Measurements from ENCODE around the gene PRKG1. TPM values are rescaled to one million over a fixed set of nuclear protein-coding genes. Genes with fewer than 3 reads are reported as not detected.

The PRKG1 gene
- total RNA-seq, 2 experiments from 2014 or later, result not detected

DNA sequence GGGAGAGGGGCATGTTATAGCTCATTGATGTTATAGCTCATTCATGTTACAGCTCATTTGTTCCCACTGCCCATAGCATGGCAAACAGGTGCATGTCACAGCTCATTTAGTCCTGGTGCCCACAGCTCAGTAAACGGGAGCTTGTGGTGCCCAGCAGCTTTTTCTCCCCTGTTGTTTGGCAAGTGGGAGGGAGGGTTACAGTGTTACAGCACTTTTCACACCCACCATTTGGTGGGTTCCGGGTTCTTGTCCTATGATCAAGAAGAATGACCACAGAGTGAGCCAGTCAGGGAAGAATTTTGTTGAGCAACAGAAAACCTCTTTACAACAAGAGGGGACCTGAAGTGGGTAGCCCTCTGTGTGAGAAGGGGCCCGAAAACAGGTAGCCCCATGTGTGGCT lies 787.9 kb downstream of the PRKG1 start:
- Mint-ChIP-seq H3K36me3 (ENCODE audit: low read depth) (no peaks in the 10 kb centered on the region), H3K9me3 (no peaks in the 10 kb centered on the region), H3K4me3 (no peak overlapping the region), H3K27ac (no peak overlapping the region), H3K4me1 (no peaks in the 10 kb centered on the region), H3K27me3 (no peaks in the 10 kb centered on the region)
- DNase-seq, result no peak
- ChIA-PET POLR2A (no interaction called here), CTCF (no interaction called here)

- no peaks in the 10 kb centered on the region for H3K36me3 Mint-ChIP-seq (ENCODE audit: low read depth)
- CTCF ChIA-PET, result no interaction called here
These were observed 793.7 kb downstream of the PRKG1 start for GRCh38 chr10:51867956-51868355.

GRCh38 chr10:51874131-51874530 lies 799.8 kb downstream of the PRKG1 start:
- H3K4me1 Mint-ChIP-seq, result peaks cover 11% of the 10 kb centered on the region
- H3K27ac Mint-ChIP-seq, result no peak overlapping the region
- H3K9me3 Mint-ChIP-seq, result no peaks in the 10 kb centered on the region
- H3K27me3 Mint-ChIP-seq, result peaks cover 1% of the 10 kb centered on the region
- no peaks in the 10 kb centered on the region for H3K36me3 Mint-ChIP-seq (ENCODE audit: low read depth)
- H3K4me3 Mint-ChIP-seq, result no peak overlapping the region
- ChIA-PET POLR2A (no interaction called here), CTCF (no interaction called here)
- no peak for DNase-seq

More at GRCh38 chr10:51867956-51868355, 793.7 kb downstream of the PRKG1 start:
- Mint-ChIP-seq H3K27ac (no peak overlapping the region), H3K27me3 (peaks cover 1% of the 10 kb centered on the region), H3K9me3 (no peaks in the 10 kb centered on the region), H3K4me1 (no peaks in the 10 kb centered on the region), H3K4me3 (no peak overlapping the region)
- POLR2A ChIA-PET, result no interaction called here
- no peak for DNase-seq

- ChIA-PET POLR2A (no interaction called here), CTCF (no interaction called here)
- H3K27me3 Mint-ChIP-seq, result peaks cover 1% of the 10 kb centered on the region
- no peak overlapping the region for H3K4me3 Mint-ChIP-seq
- peak overlapping the region; percentile 9 for H3K27ac Mint-ChIP-seq
- H3K36me3 Mint-ChIP-seq (ENCODE audit: low read depth), result no peaks in the 10 kb centered on the region
- H3K9me3 Mint-ChIP-seq, result no peaks in the 10 kb centered on the region
- DNase-seq, result no peak
- H3K4me1 Mint-ChIP-seq, result peaks cover 18% of the 10 kb centered on the region
These were observed 801.3 kb downstream of the PRKG1 start for GRCh38 chr10:51875610-51876009.

DNA sequence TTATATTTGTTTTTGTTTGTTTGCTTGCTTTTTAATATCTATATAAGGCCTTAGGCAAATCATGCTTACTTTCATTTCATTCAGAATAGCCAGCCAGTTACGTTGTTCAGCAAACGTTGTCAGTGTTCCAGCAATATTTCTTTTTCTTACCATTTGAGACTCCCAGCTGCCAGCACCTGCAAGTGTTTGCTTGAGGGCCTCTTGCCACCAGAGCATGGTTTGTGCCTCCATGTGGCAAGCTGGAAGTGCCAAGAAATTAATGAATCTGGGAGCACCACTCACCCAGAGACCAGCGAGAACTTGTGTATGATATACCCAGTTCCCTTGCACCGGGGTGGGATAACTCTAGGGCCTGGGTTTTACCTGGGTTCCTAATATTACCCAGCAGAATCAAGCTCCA lies 802.2 kb downstream of the PRKG1 start:
- H3K27ac Mint-ChIP-seq, result no peak overlapping the region
- CTCF ChIA-PET, result no interaction called here
- POLR2A ChIA-PET, result no interaction called here

GRCh38 chr10:51876979-51877378 lies 802.7 kb downstream of the PRKG1 start:
- H3K27me3 Mint-ChIP-seq, result no peaks in the 10 kb centered on the region
- ChIA-PET CTCF (no interaction called here), POLR2A (no interaction called here)
- peaks cover 18% of the 10 kb centered on the region for H3K4me1 Mint-ChIP-seq
- DNase-seq, result no peak
- H3K36me3 Mint-ChIP-seq (ENCODE audit: low read depth), result no peaks in the 10 kb centered on the region
- H3K9me3 Mint-ChIP-seq, result peaks cover 5% of the 10 kb centered on the region
- no peak overlapping the region for H3K27ac Mint-ChIP-seq
- no peak overlapping the region for H3K4me3 Mint-ChIP-seq

More for the DNA sequence above, 802.2 kb downstream of the PRKG1 start:
- no peaks in the 10 kb centered on the region for H3K36me3 Mint-ChIP-seq (ENCODE audit: low read depth)
- H3K4me1 Mint-ChIP-seq, result peaks cover 18% of the 10 kb centered on the region
- no peak overlapping the region for H3K4me3 Mint-ChIP-seq
- no peak for DNase-seq
- H3K27me3 Mint-ChIP-seq, result no peaks in the 10 kb centered on the region
- H3K9me3 Mint-ChIP-seq, result peaks cover 5% of the 10 kb centered on the region

GRCh38 chr10:51877636-51878035 lies 803.3 kb downstream of the PRKG1 start:
- DNase-seq, result no peak
- Mint-ChIP-seq H3K27me3 (peaks cover 3% of the 10 kb centered on the region), H3K4me1 (peaks cover 18% of the 10 kb centered on the region), H3K9me3 (peaks cover 7% of the 10 kb centered on the region), H3K27ac (no peak overlapping the region), H3K36me3 (ENCODE audit: low read depth) (no peaks in the 10 kb centered on the region), H3K4me3 (no peak overlapping the region)
- POLR2A ChIA-PET, result no interaction called here
- CTCF ChIA-PET, result no interaction called here

GRCh38 chr10:51878695-51879094 lies 804.4 kb downstream of the PRKG1 start:
- peaks cover 18% of the 10 kb centered on the region for H3K4me1 Mint-ChIP-seq
- H3K27me3 Mint-ChIP-seq, result peaks cover 3% of the 10 kb centered on the region
- no peak overlapping the region for H3K4me3 Mint-ChIP-seq
- no peaks in the 10 kb centered on the region for H3K36me3 Mint-ChIP-seq (ENCODE audit: low read depth)
- ChIA-PET POLR2A (no interaction called here), CTCF (no interaction called here)
- H3K9me3 Mint-ChIP-seq, result peaks cover 7% of the 10 kb centered on the region
- H3K27ac Mint-ChIP-seq, result peak overlapping the region; percentile 85
- no peak for DNase-seq

GRCh38 chr10:51879238-51879637 lies 805.0 kb downstream of the PRKG1 start:
- Mint-ChIP-seq H3K9me3 (peaks cover 7% of the 10 kb centered on the region), H3K27me3 (peaks cover 3% of the 10 kb centered on the region), H3K4me3 (peak overlapping the region; percentile 6), H3K4me1 (peaks cover 18% of the 10 kb centered on the region), H3K36me3 (ENCODE audit: low read depth) (no peaks in the 10 kb centered on the region), H3K27ac (peak overlapping the region; percentile 85)
- ChIA-PET CTCF (interaction anchor here (0.6 kb wide), 1 partner anchor 287 kb away, joined by 3 read pairs; no protein-coding TSS in a partner anchor), POLR2A (no interaction called here)
- DNase-seq, result peak; percentile 16

GRCh38 chr10:51881213-51881612 lies 806.9 kb downstream of the PRKG1 start:
- no peaks in the 10 kb centered on the region for H3K36me3 Mint-ChIP-seq (ENCODE audit: low read depth)
- CTCF ChIA-PET, result no interaction called here
- H3K9me3 Mint-ChIP-seq, result peaks cover 7% of the 10 kb centered on the region
- POLR2A ChIA-PET, result no interaction called here
- peaks cover 18% of the 10 kb centered on the region for H3K4me1 Mint-ChIP-seq
- peaks cover 4% of the 10 kb centered on the region for H3K27me3 Mint-ChIP-seq
- H3K27ac Mint-ChIP-seq, result no peak overlapping the region
- DNase-seq, result no peak
- H3K4me3 Mint-ChIP-seq, result no peak overlapping the region

- no peaks in the 10 kb centered on the region for H3K36me3 Mint-ChIP-seq (ENCODE audit: low read depth)
- ChIA-PET POLR2A (no interaction called here), CTCF (no interaction called here)
- no peak overlapping the region for H3K4me3 Mint-ChIP-seq
- peaks cover 3% of the 10 kb centered on the region for H3K9me3 Mint-ChIP-seq
- peaks cover 4% of the 10 kb centered on the region for H3K27me3 Mint-ChIP-seq
- no peaks in the 10 kb centered on the region for H3K4me1 Mint-ChIP-seq
- no peak for DNase-seq
- no peak overlapping the region for H3K27ac Mint-ChIP-seq
These were observed 812.3 kb downstream of the PRKG1 start for GRCh38 chr10:51886438-51887068.

DNA sequence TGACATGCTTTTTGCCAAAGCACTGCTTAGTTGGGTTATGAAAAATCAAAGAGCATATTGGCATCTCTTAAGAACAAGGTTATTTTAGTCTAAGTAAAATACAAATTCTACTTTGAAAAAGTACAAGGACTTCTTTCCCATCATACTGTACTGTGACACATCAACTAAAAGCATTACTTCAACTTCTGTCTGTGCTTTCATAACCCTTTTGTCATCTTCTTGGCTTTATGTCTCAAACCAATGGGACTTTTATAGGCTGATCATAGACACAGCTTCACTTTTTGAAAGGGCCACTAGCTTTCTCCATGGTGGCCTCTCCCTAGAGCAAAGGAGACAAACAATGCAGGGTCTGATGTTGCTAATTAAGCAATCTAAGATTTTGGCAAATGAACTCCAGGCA lies 814.0 kb downstream of the PRKG1 start:
- ChIA-PET POLR2A (interaction anchor here (0.6 kb wide), 1 partner anchor 13 kb away, joined by 5 read pairs; no protein-coding TSS in a partner anchor), CTCF (no interaction called here)
- no peak overlapping the region for H3K4me3 Mint-ChIP-seq
- H3K27ac Mint-ChIP-seq, result no peak overlapping the region
- H3K9me3 Mint-ChIP-seq, result no peaks in the 10 kb centered on the region
- H3K27me3 Mint-ChIP-seq, result peaks cover 1% of the 10 kb centered on the region
- H3K36me3 Mint-ChIP-seq (ENCODE audit: low read depth), result no peaks in the 10 kb centered on the region
- no peaks in the 10 kb centered on the region for H3K4me1 Mint-ChIP-seq
- DNase-seq, result no peak

DNA sequence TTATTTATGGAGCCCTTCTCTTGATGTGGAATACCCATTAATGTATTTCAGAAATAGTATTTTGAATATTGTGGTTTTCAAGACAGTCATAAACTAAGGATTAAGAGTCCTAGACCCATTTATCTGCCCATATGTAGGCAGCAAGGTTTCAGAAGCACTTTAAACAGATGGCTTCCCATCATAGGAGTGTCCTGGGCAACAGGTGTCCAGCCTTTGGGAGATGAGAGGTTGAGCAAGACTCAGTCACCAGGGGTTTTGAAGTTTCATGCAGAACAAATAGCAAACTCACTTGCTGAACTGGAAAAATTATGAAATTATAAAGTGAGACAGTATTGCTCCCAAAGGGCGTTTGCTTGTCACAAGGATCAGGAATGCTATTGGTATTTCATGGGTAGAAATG lies 818.0 kb downstream of the PRKG1 start:
- Mint-ChIP-seq H3K9me3 (no peaks in the 10 kb centered on the region), H3K4me1 (no peaks in the 10 kb centered on the region), H3K4me3 (no peak overlapping the region), H3K36me3 (ENCODE audit: low read depth) (no peaks in the 10 kb centered on the region), H3K27ac (no peak overlapping the region), H3K27me3 (no peaks in the 10 kb centered on the region)
- ChIA-PET CTCF (no interaction called here), POLR2A (no interaction called here)
- DNase-seq, result no peak

- POLR2A ChIA-PET, result no interaction called here
- DNase-seq, result no peak
These were observed 818.8 kb downstream of the PRKG1 start for GRCh38 chr10:51892965-51893658.

More at GRCh38 chr10:51892965-51893658, 818.8 kb downstream of the PRKG1 start:
- Mint-ChIP-seq H3K27me3 (no peaks in the 10 kb centered on the region), H3K4me3 (no peak overlapping the region), H3K4me1 (no peaks in the 10 kb centered on the region), H3K36me3 (ENCODE audit: low read depth) (no peaks in the 10 kb centered on the region), H3K27ac (no peak overlapping the region), H3K9me3 (no peaks in the 10 kb centered on the region)
- CTCF ChIA-PET, result no interaction called here

Measured in activated CD4-positive, alpha-beta T cell treated with anti-CD3 and anti-CD28 coated beads, Interleukin-2, amount 10 ng/mL, durations not matched to agents 7 days and 5 days (primary cell).